Colonic mucosa (tissue), 4 donors: ENCODE data around the gene ADIG. TPM values are rescaled to one million over a fixed set of nuclear protein-coding genes. Genes with fewer than 3 reads are reported as not detected.

ENCODE experiments used
- DNase-seq: peaks from one replicate; pipeline ENCODE4 v3.0.0-alpha.2; 2020
- H3K27ac ChIP-seq: fragments of 200-600 bp; one replicate; pipeline ENCODE4 v1.8.0; 2021
- H3K27me3 ChIP-seq: fragments of 200-600 bp; one replicate; pipeline ENCODE4 v1.8.0; 2021
- H3K36me3 ChIP-seq: fragments of 200-600 bp; one replicate; pipeline ENCODE4 v1.8.0; 2021
- H3K4me1 ChIP-seq: fragments of 200-600 bp; one replicate; pipeline ENCODE4 v1.8.0; 2021; ENCODE audit warnings: mild to moderate bottlenecking
- H3K4me3 ChIP-seq: fragments of 200-600 bp; one replicate; pipeline ENCODE4 v1.8.0; 2021
- H3K9ac ChIP-seq, 2 donors: one replicate each; pipeline ENCODE4 v1.7.0; 2013; ENCODE audit warnings: control low read depth in 2 of 2, low read depth in 2 of 2, low read length in 2 of 2
- H3K9me3 ChIP-seq: fragments of 200-600 bp; one replicate; pipeline ENCODE4 v1.8.0; 2021
- intact Hi-C: fragments of 100-400 bp; cut with DNase I; formaldehyde crosslinking; loops from one replicate; pipeline ENCODE4 v1.14.1; 2022
- total RNA-seq, 2 donors: library from RNA; stranded (reverse); fragmentation: NEBNext Ultra II Directional in 1 of 2; extraction: Animal tissue kit (Norgen Biotek cat#: 25700) in 1 of 2; gene quantifications; one replicate each; pipeline ENCODE4 v1.2.1, GENCODE V29; 2021
- TF ChIP-seq, protein P1 (sequence below): fragments of 200-600 bp; IDR thresholded peaks from one replicate; pipeline ENCODE4 v1.8.0; 2022; ENCODE audit warnings: antibody characterized with exemption, mild to moderate bottlenecking
- donor health status: healthy.
- donor health status: DM: no; HTN: no; CAD: no.
- donor health status: DM: no; HTN: no; CAD: no.

ADIG gene
- total RNA-seq, 2 donors from 2014 or later = not detected

DNA sequence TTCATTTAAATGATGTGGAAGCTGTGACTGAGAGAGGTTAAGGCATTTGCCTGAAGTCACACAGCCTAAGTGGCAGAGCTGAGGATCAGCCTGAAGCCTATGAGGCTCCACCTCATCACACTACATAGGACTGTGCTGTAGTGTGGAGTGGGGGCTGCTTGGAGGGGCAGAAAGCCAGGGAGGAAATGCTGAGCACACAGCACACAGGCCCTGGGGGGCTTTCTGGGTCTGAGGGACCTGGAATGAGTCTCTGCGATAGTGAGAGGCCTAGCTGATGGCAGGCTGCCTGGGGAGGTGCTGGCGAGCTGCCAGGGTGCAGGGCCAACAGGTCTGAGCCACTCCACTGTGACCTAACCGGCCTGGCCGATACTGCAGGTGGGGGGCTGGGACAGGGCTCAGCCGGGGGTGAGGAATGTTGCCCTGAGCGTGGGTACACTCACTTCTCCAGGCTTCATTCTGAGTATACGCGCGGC is 18.4 kb downstream of the ADIG start:
- Histone ChIP-seq H3K36me3 (no peaks in the 10 kb centered on the region), H3K9me3 (no peaks in the 10 kb centered on the region), H3K27me3 (peaks cover 21% of the 10 kb centered on the region), H3K4me1 (no peaks in the 10 kb centered on the region), H3K4me3 (no peak overlapping the region), H3K9ac (no peak overlapping the region), H3K27ac (no peak overlapping the region)
- intact Hi-C loops = no loop called here
- no peak for DNase-seq
- TF ChIP-seq, protein P1, sequence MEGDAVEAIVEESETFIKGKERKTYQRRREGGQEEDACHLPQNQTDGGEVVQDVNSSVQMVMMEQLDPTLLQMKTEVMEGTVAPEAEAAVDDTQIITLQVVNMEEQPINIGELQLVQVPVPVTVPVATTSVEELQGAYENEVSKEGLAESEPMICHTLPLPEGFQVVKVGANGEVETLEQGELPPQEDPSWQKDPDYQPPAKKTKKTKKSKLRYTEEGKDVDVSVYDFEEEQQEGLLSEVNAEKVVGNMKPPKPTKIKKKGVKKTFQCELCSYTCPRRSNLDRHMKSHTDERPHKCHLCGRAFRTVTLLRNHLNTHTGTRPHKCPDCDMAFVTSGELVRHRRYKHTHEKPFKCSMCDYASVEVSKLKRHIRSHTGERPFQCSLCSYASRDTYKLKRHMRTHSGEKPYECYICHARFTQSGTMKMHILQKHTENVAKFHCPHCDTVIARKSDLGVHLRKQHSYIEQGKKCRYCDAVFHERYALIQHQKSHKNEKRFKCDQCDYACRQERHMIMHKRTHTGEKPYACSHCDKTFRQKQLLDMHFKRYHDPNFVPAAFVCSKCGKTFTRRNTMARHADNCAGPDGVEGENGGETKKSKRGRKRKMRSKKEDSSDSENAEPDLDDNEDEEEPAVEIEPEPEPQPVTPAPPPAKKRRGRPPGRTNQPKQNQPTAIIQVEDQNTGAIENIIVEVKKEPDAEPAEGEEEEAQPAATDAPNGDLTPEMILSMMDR = no peak

DNA sequence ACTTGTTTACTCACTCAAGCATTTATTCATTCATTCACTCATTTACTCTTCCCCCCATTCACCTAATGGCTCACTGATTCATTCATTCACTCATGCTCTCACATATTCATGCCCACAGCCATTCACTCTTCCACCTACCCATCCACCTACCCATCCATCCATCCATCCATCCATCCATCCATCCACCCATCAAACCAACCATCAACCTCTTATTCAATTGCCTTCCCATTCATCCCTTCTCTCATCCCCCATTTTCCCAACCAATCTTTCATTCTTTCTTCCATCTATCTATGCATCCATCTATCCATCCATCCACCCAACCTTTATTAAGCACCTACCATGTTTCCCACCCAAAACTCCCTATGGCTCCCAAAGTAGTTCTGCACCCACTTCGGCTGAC is 19.1 kb downstream of the ADIG start:
- Histone ChIP-seq H3K9me3 (no peaks in the 10 kb centered on the region), H3K27ac (no peak overlapping the region), H3K36me3 (no peaks in the 10 kb centered on the region), H3K9ac (no peak overlapping the region), H3K4me3 (no peak overlapping the region), H3K27me3 (peaks cover 21% of the 10 kb centered on the region), H3K4me1 (no peaks in the 10 kb centered on the region)
- intact Hi-C loops = no loop called here
- no peak for DNase-seq
- TF ChIP-seq, protein P1 = no peak

DNA sequence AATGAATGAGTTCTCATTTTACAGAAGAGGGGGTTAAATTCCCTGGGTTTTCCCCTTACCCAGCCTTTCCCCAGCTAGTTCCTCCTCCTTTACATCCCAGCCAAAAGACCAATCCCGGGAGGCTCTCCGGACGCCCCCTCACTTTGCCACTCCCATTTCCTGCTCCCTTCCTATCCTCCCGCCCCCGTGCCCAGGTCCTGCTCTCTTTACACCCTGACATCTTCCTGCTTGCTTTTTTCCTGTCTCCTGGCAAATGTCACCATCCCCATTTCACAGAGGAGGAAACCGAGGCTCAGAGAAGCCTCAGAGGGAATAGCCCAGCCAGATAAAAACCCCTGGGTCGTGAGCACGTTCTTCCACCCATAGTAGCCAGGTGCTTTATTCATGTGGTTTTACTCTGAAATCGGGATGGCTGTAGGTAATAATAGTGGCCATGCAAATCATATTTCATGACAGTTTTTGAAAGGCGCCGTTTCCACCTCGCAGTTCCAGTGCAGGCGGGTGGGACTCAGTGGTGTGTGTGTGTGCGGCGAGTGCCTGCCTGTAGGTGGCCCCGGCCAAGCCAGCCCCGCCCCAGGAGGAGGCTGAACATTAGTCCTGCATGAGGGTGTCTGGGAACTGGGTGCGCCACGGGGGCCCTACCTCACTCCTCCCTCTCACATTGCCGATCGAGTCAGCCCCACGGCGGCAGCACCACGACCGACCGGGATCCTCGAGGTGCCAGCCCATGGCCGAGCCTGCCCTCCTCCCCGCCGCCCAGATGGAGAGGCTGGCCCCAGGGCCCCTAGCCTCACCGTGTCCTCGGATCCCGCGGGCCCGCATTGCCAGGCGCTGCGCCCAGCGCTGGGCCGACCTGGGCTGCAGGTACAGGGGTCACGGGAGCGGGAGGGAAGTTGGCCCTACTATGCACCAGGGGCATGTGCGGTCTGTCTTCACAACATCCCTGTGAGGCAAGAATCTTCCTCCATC is 20.5 kb downstream of the ADIG start, which contains the start of gene ARHGAP40:
ARHGAP40 (plus strand) TSS at position 594 of the 969 bp plus-strand sequence.
- H3K9ac ChIP-seq = no peak within 1 kb of the TSS
- TF ChIP-seq, protein P1 = no peak
- no peaks in the 10 kb centered on the region for H3K36me3 ChIP-seq
- H3K9me3 ChIP-seq = no peaks in the 10 kb centered on the region
- no peak within 1 kb of the TSS for H3K27ac ChIP-seq
- no peak for DNase-seq
- H3K27me3 ChIP-seq = peaks cover 21% of the 10 kb centered on the region
- H3K4me1 ChIP-seq = no peaks in the 10 kb centered on the region
- intact Hi-C loops = no loop called here
- H3K4me3 ChIP-seq = no peak within 1 kb of the TSS

DNA sequence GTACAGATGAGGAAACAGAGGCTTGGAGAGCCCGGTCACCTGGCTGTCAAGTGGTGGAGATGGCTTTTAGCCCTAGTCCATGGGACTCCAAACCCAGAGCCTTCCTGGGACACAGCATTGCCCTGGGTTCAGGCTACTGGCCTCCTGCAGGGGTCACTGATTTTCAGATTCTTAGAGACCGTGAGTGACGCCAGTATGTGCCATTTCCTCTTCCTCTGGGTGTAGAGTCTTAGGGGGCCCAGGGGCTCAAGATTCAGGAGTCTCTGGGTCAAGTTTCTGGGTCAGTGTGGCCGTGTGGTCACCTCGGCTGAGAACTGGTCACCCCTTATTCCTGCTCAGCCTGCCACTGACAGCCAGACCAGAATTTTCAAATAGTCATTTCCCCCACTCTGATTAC is 21.2 kb downstream of the ADIG start:
- no peak overlapping the region for H3K9ac ChIP-seq
- no peak overlapping the region for H3K27ac ChIP-seq
- no peak overlapping the region for H3K4me3 ChIP-seq
- intact Hi-C loops = no loop called here
- no peaks in the 10 kb centered on the region for H3K9me3 ChIP-seq
- H3K36me3 ChIP-seq = no peaks in the 10 kb centered on the region
- peaks cover 21% of the 10 kb centered on the region for H3K27me3 ChIP-seq
- TF ChIP-seq, protein P1 = no peak
- DNase-seq = no peak
- H3K4me1 ChIP-seq = no peaks in the 10 kb centered on the region

DNA sequence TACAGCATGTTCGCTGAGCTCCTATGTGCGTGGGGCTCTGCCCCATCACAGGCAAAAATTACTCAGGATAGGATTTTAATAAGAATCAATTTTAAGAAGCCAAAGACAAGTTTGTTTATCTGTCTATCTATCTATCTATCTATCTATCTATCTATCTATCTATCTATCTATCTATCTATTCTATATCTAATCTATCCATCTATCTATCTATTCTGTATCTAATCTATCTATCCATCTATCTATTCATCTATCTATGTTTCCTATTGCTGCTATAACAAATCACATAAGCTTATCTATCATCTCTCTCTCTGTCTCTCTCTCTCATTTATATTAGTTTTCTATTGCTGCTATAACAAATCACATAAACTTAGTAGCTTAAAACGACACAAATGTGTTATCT is 22.3 kb downstream of the ADIG start:
- intact Hi-C loops = no loop called here
- Histone ChIP-seq H3K4me3 (no peak overlapping the region), H3K9ac (no peak overlapping the region)

More for the DNA sequence above, 22.3 kb downstream of the ADIG start:
- DNase-seq = no peak
- TF ChIP-seq, protein P1 = no peak
- H3K27ac ChIP-seq = no peak overlapping the region
- no peaks in the 10 kb centered on the region for H3K4me1 ChIP-seq
- H3K27me3 ChIP-seq = peaks cover 21% of the 10 kb centered on the region
- H3K36me3 ChIP-seq = no peaks in the 10 kb centered on the region
- no peaks in the 10 kb centered on the region for H3K9me3 ChIP-seq
